GM12874 (cell line): ENCODE measurements around the gene RBM48.

ENCODE experiments used
- CTCF ChIP-seq: IDR thresholded peaks from 2 replicates; pipeline ENCODE4 v1.5.1; 2011; ENCODE audit warnings: low read depth, mild to moderate bottlenecking, control low read depth, low read length, moderate library complexity; ENCODE audit not compliant: insufficient read depth

RBM48 gene

GRCh38 chr7:92528188-92528957 lies at the start of gene RBM48, which contains the start of gene PEX1:
TSS of gene RBM48 (plus strand) at chr7:92528795. CDS start at chr7:92528814, 19 bp downstream.
TSS of gene PEX1 (minus strand) at chr7:92528520. CDS start at chr7:92528435, 85 bp downstream.
- peak; percentile 34 for TF ChIP-seq CTCF

- no peak for TF ChIP-seq CTCF
These were observed 43.2 kb upstream of the RBM48 start for GRCh38 chr7:92485267-92485892.

DNA sequence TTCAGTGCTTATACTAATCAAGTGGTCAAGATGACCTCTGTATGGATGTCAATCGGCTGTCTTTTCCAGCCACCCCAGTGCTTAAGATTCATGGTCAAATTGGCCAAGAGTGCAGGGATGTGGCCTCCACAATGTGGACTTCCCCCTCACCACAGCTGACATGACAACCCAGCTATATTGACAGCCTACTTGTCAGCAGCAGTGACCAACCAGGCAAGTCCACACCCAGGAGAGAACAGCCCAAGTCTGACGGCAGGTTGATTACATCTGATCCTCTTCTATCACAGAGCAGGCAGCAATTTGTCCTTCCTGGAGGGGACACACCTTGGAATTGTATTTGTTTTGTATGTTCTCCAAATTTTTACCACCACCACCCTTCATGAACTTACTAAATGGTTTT lies 42.6 kb upstream of the RBM48 start:
- no peak for TF ChIP-seq CTCF

GRCh38 chr7:92487804-92488203 lies 40.8 kb upstream of the RBM48 start:
- no peak for TF ChIP-seq CTCF

GRCh38 chr7:92489634-92490033 lies 39.0 kb upstream of the RBM48 start:
- no peak for TF ChIP-seq CTCF

GRCh38 chr7:92496876-92497275 lies 31.7 kb upstream of the RBM48 start:
- no peak for TF ChIP-seq CTCF

- no peak for TF ChIP-seq CTCF
These were observed 30.0 kb upstream of the RBM48 start for GRCh38 chr7:92498557-92498956.
